ENCODE results near the gene ITM2C. TPM values are rescaled to one million over a fixed set of nuclear protein-coding genes. Genes with fewer than 3 reads are reported as not detected.

Gene ITM2C
- total RNA-seq, 1 donor from 2014 or later, result 28.8 TPM

- intact Hi-C loops (cut with micrococcal nuclease), result loop anchor here (5.0 kb wide), 1 partner anchor 86 kb away; no protein-coding TSS in a partner anchor
- no peak for ATAC-seq
- DNase-seq, result no peak
Observed at GRCh38 chr2:230901006-230901405, 36.3 kb downstream of the ITM2C start.

GRCh38 chr2:230902180-230902899 is 37.6 kb downstream of the ITM2C start:
- DNase-seq (peak; percentile 50), ATAC-seq (peak; percentile 73)
- intact Hi-C loops (cut with micrococcal nuclease), result loop anchor here (5.0 kb wide), 1 partner anchor 85 kb away; no protein-coding TSS in a partner anchor

GRCh38 chr2:230903231-230904150 is 38.7 kb downstream of the ITM2C start:
- DNase-seq (no peak), ATAC-seq (no peak)
- intact Hi-C loops (cut with micrococcal nuclease), result loop anchor here (5.0 kb wide), 1 partner anchor 84 kb away; no protein-coding TSS in a partner anchor

- intact Hi-C loops (cut with micrococcal nuclease), result loop anchor here (5.0 kb wide), 1 partner anchor 82 kb away; no protein-coding TSS in a partner anchor
- ATAC-seq (no peak), DNase-seq (no peak)
Observed at GRCh38 chr2:230904856-230905447, 40.2 kb downstream of the ITM2C start.

- no peak for DNase-seq
- no peak for ATAC-seq
- intact Hi-C loops (cut with micrococcal nuclease), result no loop called here
Observed at GRCh38 chr2:230905448-230906421, 41.0 kb downstream of the ITM2C start.

GRCh38 chr2:230906471-230907230 is 41.9 kb downstream of the ITM2C start:
- intact Hi-C loops (cut with micrococcal nuclease), result no loop called here
- ATAC-seq (no peak), DNase-seq (no peak)

- DNase-seq (no peak), ATAC-seq (no peak)
- intact Hi-C loops (cut with micrococcal nuclease), result no loop called here
Observed at GRCh38 chr2:230907361-230908091, 42.8 kb downstream of the ITM2C start.

GRCh38 chr2:230908092-230908594 is 43.4 kb downstream of the ITM2C start:
- no peak for DNase-seq
- peak; percentile 56 for ATAC-seq

GRCh38 chr2:230908595-230909191 is 44.0 kb downstream of the ITM2C start:
- no peak for DNase-seq
- ATAC-seq, result peak; percentile 23
- intact Hi-C loops (cut with micrococcal nuclease), result no loop called here

More at GRCh38 chr2:230908092-230908594, 43.4 kb downstream of the ITM2C start:
- intact Hi-C loops (cut with micrococcal nuclease), result no loop called here

GRCh38 chr2:230909841-230910545 is 45.3 kb downstream of the ITM2C start:
- intact Hi-C loops (cut with micrococcal nuclease), result no loop called here
- no peak for DNase-seq
- ATAC-seq, result no peak

GRCh38 chr2:230910546-230911177 is 45.9 kb downstream of the ITM2C start:
- intact Hi-C loops (cut with micrococcal nuclease), result no loop called here
- ATAC-seq, result no peak

GRCh38 chr2:230912046-230912445 is 47.3 kb downstream of the ITM2C start:
- ATAC-seq, result no peak
- DNase-seq, result no peak
- intact Hi-C loops (cut with micrococcal nuclease), result no loop called here

More at GRCh38 chr2:230910546-230911177, 45.9 kb downstream of the ITM2C start:
- DNase-seq, result no peak

- DNase-seq, result no peak
Observed at GRCh38 chr2:230912724-230913123, 48.0 kb downstream of the ITM2C start.

GRCh38 chr2:230913406-230914143 is 48.8 kb downstream of the ITM2C start:
- ATAC-seq, result no peak
- intact Hi-C loops (cut with micrococcal nuclease), result no loop called here
- DNase-seq, result no peak

More at GRCh38 chr2:230912724-230913123, 48.0 kb downstream of the ITM2C start:
- intact Hi-C loops (cut with micrococcal nuclease), result no loop called here
- ATAC-seq, result no peak

- intact Hi-C loops (cut with micrococcal nuclease), result no loop called here
- DNase-seq (no peak), ATAC-seq (no peak)
Observed at GRCh38 chr2:230914886-230915285, 50.1 kb downstream of the ITM2C start.

Data from left ventricle myocardium superior (tissue), 1 donor.